Activated T-cell treated with anti-CD3 and anti-CD28 coated beads for 24 hours (primary cell): Measurements from ENCODE around the gene TAOK3.
"Not testable (repeated sequence)": the region's sequence is repeated elsewhere in the genome, so short reads cannot be mapped to it uniquely, and the experiment has no call there.

Experiments used
- DNase-seq: peaks from one replicate; pipeline ENCODE4 v3.0.0-alpha.2; 2020; ENCODE audit warnings: low read depth

Gene TAOK3

GRCh38 chr12:118337194-118337838 lies 35.4 kb downstream of the TAOK3 start:
- no peak for DNase-seq

- no peak for DNase-seq
These were observed 36.6 kb downstream of the TAOK3 start for GRCh38 chr12:118336123-118336522.

- DNase-seq, result no peak
These were observed 37.7 kb downstream of the TAOK3 start for GRCh38 chr12:118334939-118335567.

GRCh38 chr12:118334241-118334640 lies 38.5 kb downstream of the TAOK3 start:
- no peak for DNase-seq

GRCh38 chr12:118332511-118332910 lies 40.2 kb downstream of the TAOK3 start:
- no peak for DNase-seq

GRCh38 chr12:118330421-118331018 lies 42.2 kb downstream of the TAOK3 start:
- no peak for DNase-seq

- no peak for DNase-seq
These were observed 44.0 kb downstream of the TAOK3 start for GRCh38 chr12:118328486-118329330.

- DNase-seq, result no peak
These were observed 45.3 kb downstream of the TAOK3 start for GRCh38 chr12:118327391-118327790.

- no peak for DNase-seq
These were observed 45.7 kb downstream of the TAOK3 start for GRCh38 chr12:118326991-118327390.

GRCh38 chr12:118325081-118325480 lies 47.6 kb downstream of the TAOK3 start:
- no peak for DNase-seq

- no peak for DNase-seq
These were observed 53.1 kb downstream of the TAOK3 start for GRCh38 chr12:118319627-118320026.

GRCh38 chr12:118318744-118319143 lies 54.0 kb downstream of the TAOK3 start:
- no peak for DNase-seq

- no peak for DNase-seq
These were observed 55.0 kb downstream of the TAOK3 start for GRCh38 chr12:118317729-118318128.

GRCh38 chr12:118315821-118316220 lies 56.9 kb downstream of the TAOK3 start:
- DNase-seq, result no peak

GRCh38 chr12:118312578-118312977 lies 60.1 kb downstream of the TAOK3 start:
- DNase-seq, result no peak

GRCh38 chr12:118311666-118312065 lies 61.0 kb downstream of the TAOK3 start:
- DNase-seq, result no peak

GRCh38 chr12:118310320-118310719 lies 62.4 kb downstream of the TAOK3 start:
- no peak for DNase-seq

- not testable (repeated sequence) for DNase-seq
These were observed 64.7 kb downstream of the TAOK3 start for GRCh38 chr12:118308006-118308405.

- DNase-seq, result peak; percentile 33
These were observed 65.4 kb downstream of the TAOK3 start for GRCh38 chr12:118307069-118307954.

- no peak for DNase-seq
These were observed 68.6 kb downstream of the TAOK3 start for GRCh38 chr12:118304093-118304492.

GRCh38 chr12:118302053-118302452 lies 70.7 kb downstream of the TAOK3 start:
- DNase-seq, result no peak
